NT2/D1 (cell line): ENCODE measurements around the gene TMEM62.

Source experiments
- DNase-seq: peaks from one replicate; pipeline ENCODE4 v3.0.0-alpha.2; 2011; ENCODE audit warnings: low read depth, low spot score
- H3K27me3 ChIP-seq: 2 replicates; pipeline ENCODE4 v1.6.0; 2011; ENCODE audit warnings: mild to moderate bottlenecking; ENCODE audit not compliant: insufficient read length, insufficient read depth
- H3K36me3 ChIP-seq: 2 replicates; pipeline ENCODE4 v1.6.1; 2011; ENCODE audit warnings: mild to moderate bottlenecking, low read length, mixed read lengths; ENCODE audit not compliant: insufficient read depth, insufficient read length
- H3K4me1 ChIP-seq: 2 replicates; pipeline ENCODE4 v1.5.1; 2011; ENCODE audit not compliant: insufficient read depth, insufficient read length
- H3K4me3 ChIP-seq: 2 replicates; pipeline ENCODE4 v1.5.1; 2011; ENCODE audit warnings: low read depth; ENCODE audit not compliant: insufficient read length
- H3K9ac ChIP-seq: 2 replicates; pipeline ENCODE4 v1.6.0; 2011; ENCODE audit warnings: low read depth; ENCODE audit not compliant: insufficient read length
- H3K9me3 ChIP-seq: 2 replicates; pipeline ENCODE4 v1.5.1; 2011; ENCODE audit warnings: mild to moderate bottlenecking, low read length; ENCODE audit not compliant: insufficient read depth
- SUZ12 ChIP-seq: IDR thresholded peaks from 2 replicates; pipeline ENCODE4 v1.6.1; 2011; ENCODE audit not compliant: insufficient read length, insufficient read depth; ENCODE audit errors: extremely low read depth
- YY1 ChIP-seq: IDR thresholded peaks from 2 replicates; pipeline ENCODE4 v1.6.1; 2011; ENCODE audit not compliant: insufficient read length, insufficient read depth
- ZNF274 ChIP-seq: IDR thresholded peaks from 2 replicates; pipeline ENCODE4 v1.6.1; 2011; ENCODE audit warnings: mild to moderate bottlenecking, low read depth, low read length

The TMEM62 gene

DNA sequence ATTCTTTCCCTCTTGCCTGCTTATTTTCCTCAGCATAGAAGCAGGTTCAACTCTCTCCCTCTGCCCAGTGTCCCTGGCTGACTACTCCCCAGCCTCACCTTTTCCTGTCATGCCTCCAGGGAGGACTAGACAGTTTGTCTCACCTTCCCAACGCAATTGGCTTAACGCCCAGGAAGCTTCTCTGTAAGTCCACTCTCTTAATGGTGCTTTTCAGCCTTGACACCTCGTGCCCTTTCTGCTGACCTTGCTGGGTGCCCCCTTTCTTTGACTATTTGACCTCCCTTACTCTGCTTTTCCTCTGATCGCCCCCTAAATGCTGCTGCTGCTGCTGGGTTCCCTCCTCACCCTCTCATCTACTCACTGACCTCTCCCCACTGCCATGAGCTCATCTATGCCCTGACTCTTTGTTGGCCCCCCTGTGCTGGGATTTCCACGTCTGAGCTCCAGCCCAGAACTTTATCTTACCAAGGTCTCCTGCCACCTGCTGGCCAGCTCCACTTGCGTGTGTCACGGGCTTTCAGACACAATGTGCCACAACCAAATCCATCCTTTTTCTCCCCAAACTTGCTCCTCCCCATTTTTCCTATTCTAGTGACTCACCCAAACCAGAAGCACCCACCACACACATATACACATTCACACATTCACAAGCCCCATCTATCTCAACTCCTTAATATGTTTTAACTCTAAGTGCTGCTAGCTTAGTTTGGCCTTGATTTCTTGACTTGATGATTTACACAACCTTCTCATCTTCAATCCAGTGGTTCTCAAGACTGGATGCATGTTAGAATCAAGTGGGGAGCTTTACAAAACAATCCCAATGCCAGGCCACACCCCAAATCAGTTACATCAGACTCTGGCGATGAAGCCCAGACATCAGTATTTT lies 70.9 kb downstream of the TMEM62 start:
- DNase-seq = no peak
- H3K4me1 ChIP-seq = peaks cover 8% of the 10 kb centered on the region
- no peaks in the 10 kb centered on the region for H3K27me3 ChIP-seq
- H3K9me3 ChIP-seq = no peaks in the 10 kb centered on the region
- no peaks in the 10 kb centered on the region for H3K36me3 ChIP-seq
- TF ChIP-seq YY1 = no peak
- TF ChIP-seq ZNF274 = no peak
- no peak for TF ChIP-seq SUZ12
- H3K9ac ChIP-seq = no peak overlapping the region
- no peak overlapping the region for H3K4me3 ChIP-seq

DNA sequence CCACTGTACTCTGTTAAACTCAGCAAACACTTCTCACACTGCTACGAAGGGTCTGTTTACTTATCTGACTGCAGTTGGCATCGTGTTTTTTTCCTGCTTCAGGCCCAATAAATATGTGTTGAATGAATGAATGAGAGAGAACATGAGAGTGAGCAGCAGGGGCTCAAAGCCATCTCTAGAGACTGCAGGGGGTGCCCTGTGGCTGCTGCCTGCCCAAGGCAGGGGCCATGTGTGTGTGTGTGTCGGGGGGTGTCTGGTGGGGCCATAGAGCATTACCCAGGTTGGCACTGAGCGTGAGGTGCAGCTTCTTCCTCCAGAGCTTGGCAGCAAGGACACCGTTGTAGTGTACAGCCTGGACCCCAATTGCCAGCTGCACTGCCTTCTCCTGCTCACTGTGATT lies 72.7 kb downstream of the TMEM62 start:
- Histone ChIP-seq H3K27me3 (no peaks in the 10 kb centered on the region), H3K9me3 (no peaks in the 10 kb centered on the region), H3K4me3 (no peak overlapping the region), H3K36me3 (no peaks in the 10 kb centered on the region), H3K9ac (no peak overlapping the region), H3K4me1 (peaks cover 8% of the 10 kb centered on the region)
- no peak for DNase-seq
- TF ChIP-seq YY1 (no peak), ZNF274 (no peak), SUZ12 (no peak)

- H3K27me3 ChIP-seq = no peaks in the 10 kb centered on the region
- no peak overlapping the region for H3K4me3 ChIP-seq
- H3K9me3 ChIP-seq = no peaks in the 10 kb centered on the region
- no peaks in the 10 kb centered on the region for H3K36me3 ChIP-seq
- TF ChIP-seq SUZ12 (no peak), YY1 (no peak), ZNF274 (no peak)
- H3K4me1 ChIP-seq = peaks cover 8% of the 10 kb centered on the region
- no peak overlapping the region for H3K9ac ChIP-seq
- DNase-seq = no peak
These were observed 73.6 kb downstream of the TMEM62 start for GRCh38 chr15:43207024-43207423.

GRCh38 chr15:43208052-43209002 lies 74.9 kb downstream of the TMEM62 start:
- Histone ChIP-seq H3K9ac (no peak overlapping the region), H3K27me3 (no peaks in the 10 kb centered on the region), H3K4me3 (no peak overlapping the region), H3K9me3 (no peaks in the 10 kb centered on the region), H3K4me1 (peaks cover 8% of the 10 kb centered on the region), H3K36me3 (no peaks in the 10 kb centered on the region)
- DNase-seq = no peak
- TF ChIP-seq ZNF274 (no peak), YY1 (no peak), SUZ12 (no peak)

- Histone ChIP-seq H3K36me3 (no peaks in the 10 kb centered on the region), H3K9ac (no peak overlapping the region), H3K9me3 (no peaks in the 10 kb centered on the region), H3K4me1 (peaks cover 8% of the 10 kb centered on the region), H3K27me3 (no peaks in the 10 kb centered on the region), H3K4me3 (no peak overlapping the region)
- DNase-seq = no peak
- TF ChIP-seq YY1 = no peak
- TF ChIP-seq ZNF274 = no peak
- TF ChIP-seq SUZ12 = no peak
These were observed 75.9 kb downstream of the TMEM62 start for GRCh38 chr15:43209059-43209824.

GRCh38 chr15:43210172-43210745 lies 76.9 kb downstream of the TMEM62 start:
- H3K9ac ChIP-seq = no peak overlapping the region
- H3K4me3 ChIP-seq = no peak overlapping the region
- no peak for DNase-seq
- H3K9me3 ChIP-seq = no peaks in the 10 kb centered on the region
- H3K4me1 ChIP-seq = peaks cover 8% of the 10 kb centered on the region
- no peaks in the 10 kb centered on the region for H3K36me3 ChIP-seq
- TF ChIP-seq ZNF274 (no peak), SUZ12 (no peak), YY1 (no peak)
- no peaks in the 10 kb centered on the region for H3K27me3 ChIP-seq
